HEK293T (cell line): Measurements from ENCODE around the gene CD2BP2.

ENCODE experiments used
- BHLHE40 ChIP-seq: fragments of 450-650 bp; IDR thresholded peaks from 2 replicates; pipeline ENCODE4 v1.6.1; 2016; ENCODE audit warnings: mild to moderate bottlenecking, moderate library complexity, borderline replicate concordance
- ELF4 ChIP-seq: fragments of 450-650 bp; IDR thresholded peaks from 2 replicates; pipeline ENCODE4 v1.6.1; 2017; ENCODE audit warnings: antibody characterized with exemption
- FOXA1 ChIP-seq: fragments of 450-650 bp; IDR thresholded peaks from 2 replicates; pipeline ENCODE4 v1.6.1; 2016; ENCODE audit warnings: mild to moderate bottlenecking
- FOXK2 ChIP-seq: fragments of 450-650 bp; IDR thresholded peaks from 2 replicates; pipeline ENCODE4 v1.6.1; 2016; ENCODE audit warnings: mild to moderate bottlenecking
- FOXM1 ChIP-seq: fragments of 450-650 bp; IDR thresholded peaks from 2 replicates; pipeline ENCODE4 v1.6.1; 2017; ENCODE audit warnings: mild to moderate bottlenecking, borderline replicate concordance
- HDGF ChIP-seq: fragments of 450-650 bp; IDR thresholded peaks from 2 replicates; pipeline ENCODE4 v1.6.1; 2017; ENCODE audit warnings: antibody characterized with exemption, borderline replicate concordance
- LEF1 ChIP-seq: fragments of 450-650 bp; IDR thresholded peaks from 2 replicates; pipeline ENCODE4 v1.6.1; 2017; ENCODE audit warnings: mild to moderate bottlenecking, borderline replicate concordance
- NFRKB ChIP-seq: fragments of 450-650 bp; IDR thresholded peaks from 2 replicates; pipeline ENCODE4 v1.6.1; 2016; ENCODE audit warnings: mild to moderate bottlenecking, moderate library complexity
- SP1 ChIP-seq: fragments of 450-650 bp; IDR thresholded peaks from 2 replicates; pipeline ENCODE4 v1.6.1; 2017
- SUZ12 ChIP-seq: fragments of 450-650 bp; IDR thresholded peaks from 2 replicates; pipeline ENCODE4 v1.6.1; 2016; ENCODE audit warnings: mild to moderate bottlenecking
- TARDBP ChIP-seq: fragments of 450-650 bp; IDR thresholded peaks from 2 replicates; pipeline ENCODE4 v1.6.1; 2016
- ZNF384 ChIP-seq: fragments of 450-650 bp; IDR thresholded peaks from 2 replicates; pipeline ENCODE4 v1.6.1; 2016

DNA sequence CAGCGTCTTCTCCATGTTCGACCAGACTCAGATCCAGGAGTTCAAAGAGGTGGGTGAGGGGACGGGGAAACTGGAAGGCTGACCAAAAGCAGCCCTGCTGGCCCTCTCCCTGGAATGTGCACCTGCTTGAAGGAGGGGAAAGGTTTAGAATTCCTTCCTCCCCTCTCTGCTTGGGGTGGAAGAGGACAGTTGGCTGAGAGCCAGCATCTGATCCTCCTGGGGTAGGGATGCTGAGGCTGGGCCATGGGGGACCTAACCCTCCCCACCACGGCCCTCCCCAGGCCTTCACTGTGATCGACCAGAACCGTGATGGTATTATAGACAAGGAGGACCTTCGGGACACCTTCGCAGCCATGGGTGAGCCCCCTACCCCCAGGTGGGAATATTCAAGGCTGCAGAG, 20.8 kb upstream of the CD2BP2 start:
- TF ChIP-seq SP1, result no peak
- TF ChIP-seq FOXM1, result no peak
- TF ChIP-seq BHLHE40, result no peak
- no peak for TF ChIP-seq FOXK2
- no peak for TF ChIP-seq NFRKB
- no peak for TF ChIP-seq HDGF
- no peak for TF ChIP-seq ELF4
- TF ChIP-seq SUZ12, result no peak
- TF ChIP-seq FOXA1, result no peak
- TF ChIP-seq TARDBP, result no peak
- no peak for TF ChIP-seq ZNF384
- TF ChIP-seq LEF1, result no peak
